Liver (tissue), 9 donors: ENCODE data around the gene POU2F2. TPM values are rescaled to one million over a fixed set of nuclear protein-coding genes. Genes with fewer than 3 reads are reported as not detected.

Experiments
- DNase-seq: peaks from one replicate; pipeline ENCODE4 v3.0.0-alpha.2; 2017; ENCODE audit warnings: low spot score
- H3K27ac ChIP-seq, 2 donors: one replicate each; pipeline ENCODE4 v1.7.0; 2013; ENCODE audit warnings: inconsistent platforms in 2 of 2, low read length in 2 of 2, control low read depth in 1 of 2, low read depth in 1 of 2, mild to moderate bottlenecking in 1 of 2
- H3K27me3 ChIP-seq, 4 donors: one replicate each; pipeline versions ENCODE4 v1.6.1 to v1.7.0; 2013; ENCODE audit warnings: low read length in 3 of 4, inconsistent platforms in 1 of 4, mild to moderate bottlenecking in 1 of 4, moderate library complexity in 1 of 4; ENCODE audit not compliant: control insufficient read depth in 4 of 4, insufficient read depth in 4 of 4
- H3K36me3 ChIP-seq, 4 donors: one replicate each; pipeline versions ENCODE4 v1.6.1 to v1.7.0; 2013; ENCODE audit warnings: low read length in 3 of 4, mild to moderate bottlenecking in 3 of 4, low read depth in 1 of 4, moderate library complexity in 1 of 4; ENCODE audit not compliant: control insufficient read depth in 4 of 4, insufficient read depth in 3 of 4
- H3K4me1 ChIP-seq, 4 donors: one replicate each; pipeline versions ENCODE4 v1.6.1 to v1.7.0; 2013; ENCODE audit warnings: low read length in 3 of 4, mild to moderate bottlenecking in 3 of 4, moderate library complexity in 1 of 4; ENCODE audit not compliant: control insufficient read depth in 4 of 4, insufficient read depth in 4 of 4
- H3K4me3 ChIP-seq, 3 donors: one replicate each; pipeline versions ENCODE4 v1.6.1 to v1.7.0; 2013; ENCODE audit warnings: low read length in 3 of 3, control low read depth in 1 of 3, low read depth in 1 of 3, mild to moderate bottlenecking in 1 of 3
- H3K9ac ChIP-seq, 2 donors: one replicate each; pipeline ENCODE4 v1.7.0; 2013; ENCODE audit warnings: low read length in 2 of 2, mild to moderate bottlenecking in 2 of 2, moderate library complexity in 2 of 2, control low read depth in 1 of 2, low read depth in 1 of 2
- H3K9me3 ChIP-seq, 4 donors: one replicate each; pipeline versions ENCODE4 v1.6.1 to v1.7.0; 2013; ENCODE audit warnings: low read length in 3 of 4; ENCODE audit not compliant: control insufficient read depth in 4 of 4
- EGR1 ChIP-seq, 2 donors: IDR thresholded peaks; 2 replicates each; pipeline ENCODE4 v1.6.1; 2016 to 2018; ENCODE audit warnings: antibody characterized with exemption in 2 of 2, low read depth in 2 of 2
- FOXA1 ChIP-seq: IDR thresholded peaks from 2 replicates; pipeline ENCODE4 v1.6.1; 2016; ENCODE audit warnings: antibody characterized with exemption
- FOXA2 ChIP-seq: IDR thresholded peaks from 2 replicates; pipeline ENCODE4 v1.6.1; 2016; ENCODE audit warnings: antibody characterized with exemption
- GABPA ChIP-seq, 2 donors: IDR thresholded peaks in 1 of 2; conservative IDR thresholded peaks in 1 of 2; 2 replicates each; pipeline ENCODE4 v1.6.1; 2016; ENCODE audit warnings: antibody characterized with exemption in 2 of 2, mild to moderate bottlenecking in 1 of 2, moderate library complexity in 1 of 2
- HNF4A ChIP-seq, 2 donors: conservative IDR thresholded peaks; 2 replicates each; pipeline ENCODE4 v1.6.1; 2016; ENCODE audit warnings: antibody characterized with exemption in 2 of 2, mild to moderate bottlenecking in 2 of 2
- HNF4G ChIP-seq: IDR thresholded peaks from 2 replicates; pipeline ENCODE4 v1.6.1; 2016; ENCODE audit warnings: antibody characterized with exemption
- JUND ChIP-seq, 2 donors: IDR thresholded peaks; 2 replicates each; pipeline ENCODE4 v1.6.1; 2016; ENCODE audit warnings: antibody characterized with exemption in 2 of 2
- NR2F2 ChIP-seq: IDR thresholded peaks from 2 replicates; pipeline ENCODE4 v1.6.1; 2016; ENCODE audit warnings: antibody characterized with exemption
- RAD21 ChIP-seq, 2 donors: IDR thresholded peaks; 2 replicates each; pipeline ENCODE4 v1.6.1; 2016; ENCODE audit warnings: antibody characterized with exemption in 2 of 2, mild to moderate bottlenecking in 2 of 2
- RXRA ChIP-seq, 2 donors: IDR thresholded peaks; 2 replicates each; pipeline ENCODE4 v1.6.1; 2017 to 2018; ENCODE audit warnings: antibody characterized with exemption in 2 of 2, mild to moderate bottlenecking in 1 of 2
- SP1 ChIP-seq: IDR thresholded peaks from 2 replicates; pipeline ENCODE4 v1.6.1; 2018; ENCODE audit warnings: antibody characterized with exemption, mild to moderate bottlenecking
- TAF1 ChIP-seq: conservative IDR thresholded peaks from 2 replicates; pipeline ENCODE4 v1.6.1; 2016; ENCODE audit warnings: antibody characterized with exemption, mild to moderate bottlenecking
- YY1 ChIP-seq: IDR thresholded peaks from 2 replicates; pipeline ENCODE4 v1.6.1; 2016; ENCODE audit warnings: antibody characterized with exemption, mild to moderate bottlenecking
- whole genome bisulfite sequencing: extraction: QIAGEN DNeasy Blood & Tissue Kit; methylation state at CpG from one replicate; pipeline ENCODE4 v1.1.7; 2013; 5-methylcytosine and 5-hydroxymethylcytosine counted together
- polyA plus RNA-seq, 2 donors: library from polyadenylated mRNA; stranded (reverse) in 1 of 2; unstranded in 1 of 2; fragments of 200-250 nt in 1 of 2; fragments of >200 nt in 1 of 2; fragmentation: Nextera tagmentation in 1 of 2; extraction: Ambion mirVana in 1 of 2; gene quantifications; one replicate each; pipeline versions ENCODE4 v1.2.1 to v1.2.3, GENCODE V29; 2013 to 2015
- total RNA-seq, 2 donors: library from RNA; depleted of rRNA; stranded (reverse); fragments of >200 nt; gene quantifications; one replicate each; pipeline ENCODE4 v1.2.3, GENCODE V29; 2014
- TF ChIP-seq, protein P1 (sequence below): IDR thresholded peaks from 2 replicates; pipeline ENCODE4 v1.6.1; 2016; ENCODE audit warnings: antibody characterized with exemption
- TF ChIP-seq, protein P2 (sequence below): IDR thresholded peaks from 2 replicates; pipeline ENCODE4 v1.6.1; 2016; ENCODE audit warnings: antibody characterized with exemption
- TF ChIP-seq, protein P3 (sequence below): IDR thresholded peaks from 2 replicates; pipeline ENCODE4 v1.6.1; 2016; ENCODE audit warnings: antibody characterized with exemption
- TF ChIP-seq, protein P4 (sequence below): fragments of 150-350 bp; IDR thresholded peaks from 2 replicates; pipeline ENCODE4 v1.5.1; 2017; ENCODE audit warnings: improper control_type of control experiment, low read depth, low read length; ENCODE audit not compliant: missing input control
- TF ChIP-seq, protein P5 (sequence below): IDR thresholded peaks from 2 replicates; pipeline ENCODE4 v1.6.1; 2016; ENCODE audit warnings: antibody characterized with exemption, mild to moderate bottlenecking
- donor health status: healthy.
- donor health status: healthy.
- donor health status: healthy.
- donor health status: healthy.
- donor health status: healthy.

The POU2F2 gene
- total and polyA plus RNA-seq, 4 donors: 0.75 to 1.2 (median 0.97) TPM

DNA sequence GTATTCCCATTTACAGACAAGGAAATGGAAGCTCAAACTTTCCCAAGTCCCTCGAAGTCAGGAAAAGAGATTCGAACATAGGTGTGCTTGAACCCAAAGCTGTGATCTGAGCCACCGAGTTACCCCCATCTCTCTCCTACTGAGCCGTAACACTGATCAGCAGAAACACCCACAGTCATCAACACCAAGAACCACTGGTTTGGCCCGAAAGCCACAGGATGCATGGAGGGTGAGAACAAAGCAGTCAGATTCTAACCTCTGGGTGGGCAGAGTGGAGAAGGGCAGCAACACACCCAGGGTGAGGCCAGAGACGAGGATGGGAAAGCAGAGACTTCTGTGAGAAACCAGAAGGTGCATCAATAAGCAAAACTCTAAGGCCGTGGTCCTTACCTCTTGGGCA is 27.7 kb upstream of the POU2F2 start:
- WGBS: 86% methylated on average over 7 of the region's 7 CpGs
- H3K36me3 ChIP-seq: no peaks in the 10 kb centered on the region
- DNase-seq: no peak
- TF ChIP-seq SP1 (no peak), EGR1 (IDR thresholded peaks at IDR 0.05; ENCODE audit: low read depth in 2 of 2) (no peak), FOXA1 (no peak), RXRA (IDR thresholded peaks at IDR 0.05) (no peak), RAD21 (IDR thresholded peaks at IDR 0.05) (no peak), JUND (IDR thresholded peaks at IDR 0.05) (no peak), GABPA (IDR thresholded peaks at IDR 0.05 in 1 of 2, conservative IDR thresholded peaks at IDR 0.05 in 1 of 2) (no peak), HNF4G (no peak), FOXA2 (no peak), HNF4A (conservative IDR thresholded peaks at IDR 0.05) (no peak), TAF1 (no peak), YY1 (no peak), NR2F2 (no peak)
- TF ChIP-seq, protein P1, sequence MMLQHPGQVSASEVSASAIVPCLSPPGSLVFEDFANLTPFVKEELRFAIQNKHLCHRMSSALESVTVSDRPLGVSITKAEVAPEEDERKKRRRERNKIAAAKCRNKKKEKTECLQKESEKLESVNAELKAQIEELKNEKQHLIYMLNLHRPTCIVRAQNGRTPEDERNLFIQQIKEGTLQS: no peak
- TF ChIP-seq, protein P2, sequence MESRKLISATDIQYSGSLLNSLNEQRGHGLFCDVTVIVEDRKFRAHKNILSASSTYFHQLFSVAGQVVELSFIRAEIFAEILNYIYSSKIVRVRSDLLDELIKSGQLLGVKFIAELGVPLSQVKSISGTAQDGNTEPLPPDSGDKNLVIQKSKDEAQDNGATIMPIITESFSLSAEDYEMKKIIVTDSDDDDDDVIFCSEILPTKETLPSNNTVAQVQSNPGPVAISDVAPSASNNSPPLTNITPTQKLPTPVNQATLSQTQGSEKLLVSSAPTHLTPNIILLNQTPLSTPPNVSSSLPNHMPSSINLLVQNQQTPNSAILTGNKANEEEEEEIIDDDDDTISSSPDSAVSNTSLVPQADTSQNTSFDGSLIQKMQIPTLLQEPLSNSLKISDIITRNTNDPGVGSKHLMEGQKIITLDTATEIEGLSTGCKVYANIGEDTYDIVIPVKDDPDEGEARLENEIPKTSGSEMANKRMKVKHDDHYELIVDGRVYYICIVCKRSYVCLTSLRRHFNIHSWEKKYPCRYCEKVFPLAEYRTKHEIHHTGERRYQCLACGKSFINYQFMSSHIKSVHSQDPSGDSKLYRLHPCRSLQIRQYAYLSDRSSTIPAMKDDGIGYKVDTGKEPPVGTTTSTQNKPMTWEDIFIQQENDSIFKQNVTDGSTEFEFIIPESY: no peak
- TF ChIP-seq, protein P3, sequence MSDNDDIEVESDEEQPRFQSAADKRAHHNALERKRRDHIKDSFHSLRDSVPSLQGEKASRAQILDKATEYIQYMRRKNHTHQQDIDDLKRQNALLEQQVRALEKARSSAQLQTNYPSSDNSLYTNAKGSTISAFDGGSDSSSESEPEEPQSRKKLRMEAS: no peak
- TF ChIP-seq, protein P4, sequence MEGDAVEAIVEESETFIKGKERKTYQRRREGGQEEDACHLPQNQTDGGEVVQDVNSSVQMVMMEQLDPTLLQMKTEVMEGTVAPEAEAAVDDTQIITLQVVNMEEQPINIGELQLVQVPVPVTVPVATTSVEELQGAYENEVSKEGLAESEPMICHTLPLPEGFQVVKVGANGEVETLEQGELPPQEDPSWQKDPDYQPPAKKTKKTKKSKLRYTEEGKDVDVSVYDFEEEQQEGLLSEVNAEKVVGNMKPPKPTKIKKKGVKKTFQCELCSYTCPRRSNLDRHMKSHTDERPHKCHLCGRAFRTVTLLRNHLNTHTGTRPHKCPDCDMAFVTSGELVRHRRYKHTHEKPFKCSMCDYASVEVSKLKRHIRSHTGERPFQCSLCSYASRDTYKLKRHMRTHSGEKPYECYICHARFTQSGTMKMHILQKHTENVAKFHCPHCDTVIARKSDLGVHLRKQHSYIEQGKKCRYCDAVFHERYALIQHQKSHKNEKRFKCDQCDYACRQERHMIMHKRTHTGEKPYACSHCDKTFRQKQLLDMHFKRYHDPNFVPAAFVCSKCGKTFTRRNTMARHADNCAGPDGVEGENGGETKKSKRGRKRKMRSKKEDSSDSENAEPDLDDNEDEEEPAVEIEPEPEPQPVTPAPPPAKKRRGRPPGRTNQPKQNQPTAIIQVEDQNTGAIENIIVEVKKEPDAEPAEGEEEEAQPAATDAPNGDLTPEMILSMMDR: no peak
- TF ChIP-seq, protein P5, sequence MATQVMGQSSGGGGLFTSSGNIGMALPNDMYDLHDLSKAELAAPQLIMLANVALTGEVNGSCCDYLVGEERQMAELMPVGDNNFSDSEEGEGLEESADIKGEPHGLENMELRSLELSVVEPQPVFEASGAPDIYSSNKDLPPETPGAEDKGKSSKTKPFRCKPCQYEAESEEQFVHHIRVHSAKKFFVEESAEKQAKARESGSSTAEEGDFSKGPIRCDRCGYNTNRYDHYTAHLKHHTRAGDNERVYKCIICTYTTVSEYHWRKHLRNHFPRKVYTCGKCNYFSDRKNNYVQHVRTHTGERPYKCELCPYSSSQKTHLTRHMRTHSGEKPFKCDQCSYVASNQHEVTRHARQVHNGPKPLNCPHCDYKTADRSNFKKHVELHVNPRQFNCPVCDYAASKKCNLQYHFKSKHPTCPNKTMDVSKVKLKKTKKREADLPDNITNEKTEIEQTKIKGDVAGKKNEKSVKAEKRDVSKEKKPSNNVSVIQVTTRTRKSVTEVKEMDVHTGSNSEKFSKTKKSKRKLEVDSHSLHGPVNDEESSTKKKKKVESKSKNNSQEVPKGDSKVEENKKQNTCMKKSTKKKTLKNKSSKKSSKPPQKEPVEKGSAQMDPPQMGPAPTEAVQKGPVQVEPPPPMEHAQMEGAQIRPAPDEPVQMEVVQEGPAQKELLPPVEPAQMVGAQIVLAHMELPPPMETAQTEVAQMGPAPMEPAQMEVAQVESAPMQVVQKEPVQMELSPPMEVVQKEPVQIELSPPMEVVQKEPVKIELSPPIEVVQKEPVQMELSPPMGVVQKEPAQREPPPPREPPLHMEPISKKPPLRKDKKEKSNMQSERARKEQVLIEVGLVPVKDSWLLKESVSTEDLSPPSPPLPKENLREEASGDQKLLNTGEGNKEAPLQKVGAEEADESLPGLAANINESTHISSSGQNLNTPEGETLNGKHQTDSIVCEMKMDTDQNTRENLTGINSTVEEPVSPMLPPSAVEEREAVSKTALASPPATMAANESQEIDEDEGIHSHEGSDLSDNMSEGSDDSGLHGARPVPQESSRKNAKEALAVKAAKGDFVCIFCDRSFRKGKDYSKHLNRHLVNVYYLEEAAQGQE: no peak
- H3K27ac ChIP-seq: no peak overlapping the region
- H3K4me3 ChIP-seq: no peak overlapping the region
- H3K9me3 ChIP-seq: no peaks in the 10 kb centered on the region
- no peak overlapping the region for H3K9ac ChIP-seq
- no peaks in the 10 kb centered on the region for H3K27me3 ChIP-seq
- peaks cover 4 to 14% (median 9%) of the 10 kb centered on the region in 4 donors for H3K4me1 ChIP-seq
